ENCODE results near the gene PYGB.

PYGB gene

GRCh38 chr20:25280574-25281535, 33.0 kb downstream of the PYGB start:
- ATAC-seq (replicated peaks) (no peak), DNase-seq (no peak)
- Mint-ChIP-seq H3K4me1 (peaks cover 27 to 35% of the 10 kb centered on the region in 2 donors), H3K27ac (no peak overlapping the region), H3K27me3 (no peaks in the 10 kb centered on the region), H3K36me3 (peaks cover 53 to 62% of the 10 kb centered on the region in 2 donors), H3K9me3 (no peaks in the 10 kb centered on the region), H3K4me3 (no peak overlapping the region)

DNA sequence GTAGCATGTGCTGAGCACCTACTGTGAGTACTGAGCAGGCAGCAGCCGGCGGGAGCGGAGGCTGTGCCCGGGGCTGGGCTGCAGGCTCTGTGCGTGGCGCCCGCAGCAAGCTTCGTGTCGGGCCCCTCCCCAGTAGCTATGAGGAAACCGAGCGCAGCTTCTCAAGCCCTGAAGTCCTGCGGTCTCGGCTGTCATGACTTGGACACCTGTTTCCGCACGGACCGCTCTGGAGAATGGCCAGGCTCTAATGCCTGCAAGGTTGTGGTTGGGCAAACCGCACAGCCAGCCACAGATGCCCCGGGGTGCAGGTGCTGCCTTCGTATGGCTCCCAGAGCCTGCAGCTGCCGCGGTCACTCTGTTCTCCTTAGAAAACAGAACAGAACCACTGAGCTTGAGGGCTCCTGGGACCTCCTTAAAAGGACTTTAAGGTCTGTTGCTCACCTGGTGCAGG, 33.7 kb downstream of the PYGB start:
- H3K27me3 Mint-ChIP-seq = no peaks in the 10 kb centered on the region
- peak overlapping the region; percentile 84 for H3K27ac Mint-ChIP-seq
- peaks cover 53 to 64% of the 10 kb centered on the region in 2 donors for H3K36me3 Mint-ChIP-seq
- H3K4me1 Mint-ChIP-seq = peaks cover 27 to 35% of the 10 kb centered on the region in 2 donors
- peak; percentile 82 to 83 for ATAC-seq (replicated peaks)
- peak overlapping the region in 1 of 2 donors; percentile 30 for H3K4me3 Mint-ChIP-seq
- peak; percentile 73 for DNase-seq
- no peaks in the 10 kb centered on the region for H3K9me3 Mint-ChIP-seq

DNA sequence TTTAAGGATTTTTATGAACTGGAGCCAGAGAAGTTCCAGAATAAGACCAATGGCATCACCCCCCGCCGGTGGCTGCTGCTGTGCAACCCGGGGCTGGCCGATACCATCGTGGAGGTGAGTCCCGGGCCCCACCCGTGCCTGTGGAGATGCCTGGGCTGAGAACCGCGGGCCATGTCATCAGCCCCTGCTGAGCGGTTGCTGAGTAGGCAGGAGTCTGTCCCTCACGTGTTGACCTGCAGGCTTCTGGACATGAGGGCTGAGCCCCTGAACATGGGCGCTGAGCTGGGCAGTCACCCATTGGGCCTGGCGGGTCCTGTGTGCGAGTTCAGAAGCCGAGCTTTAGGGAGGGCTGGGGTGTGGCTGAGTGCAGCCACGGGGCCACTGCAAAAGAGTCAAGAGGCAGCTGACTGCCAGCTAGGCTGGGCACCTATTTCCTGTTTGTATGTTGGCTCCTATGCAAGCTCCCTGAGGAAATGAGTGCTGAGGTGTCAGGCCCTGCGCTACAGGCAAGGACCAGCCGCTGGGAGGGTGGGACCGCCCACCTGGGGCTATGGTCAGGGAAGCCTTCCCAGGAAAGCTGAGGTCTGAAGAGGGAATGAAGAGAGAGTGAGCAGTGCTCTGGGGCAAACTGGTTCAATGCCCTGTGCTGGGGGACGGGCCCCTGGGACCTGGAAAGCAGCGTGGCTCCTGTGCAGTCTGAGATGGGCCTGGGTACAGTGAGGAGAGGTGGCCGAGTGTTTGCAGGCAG, 34.3 kb downstream of the PYGB start:
- Mint-ChIP-seq H3K27me3 (no peaks in the 10 kb centered on the region), H3K4me1 (peaks cover 27 to 35% of the 10 kb centered on the region in 2 donors), H3K9me3 (no peaks in the 10 kb centered on the region), H3K36me3 (peaks cover 52 to 65% of the 10 kb centered on the region in 2 donors), H3K4me3 (peak overlapping the region; percentile 30 to 31), H3K27ac (peak overlapping the region; percentile 77)
- DNase-seq (no peak), ATAC-seq (replicated peaks) (peak; percentile 2 to 5)

GRCh38 chr20:25282796-25283195, 34.9 kb downstream of the PYGB start:
- H3K27ac Mint-ChIP-seq = peak overlapping the region; percentile 77
- peaks cover 27 to 35% of the 10 kb centered on the region in 2 donors for H3K4me1 Mint-ChIP-seq
- H3K27me3 Mint-ChIP-seq = no peaks in the 10 kb centered on the region
- H3K9me3 Mint-ChIP-seq = no peaks in the 10 kb centered on the region
- ATAC-seq (replicated peaks) (no peak), DNase-seq (no peak)
- peaks cover 52 to 65% of the 10 kb centered on the region in 2 donors for H3K36me3 Mint-ChIP-seq
- H3K4me3 Mint-ChIP-seq = peak overlapping the region in 1 of 2 donors; percentile 31

- ATAC-seq (replicated peaks) = no peak
- DNase-seq = no peak
- no peak overlapping the region for H3K27ac Mint-ChIP-seq
- H3K4me1 Mint-ChIP-seq = peaks cover 28 to 37% of the 10 kb centered on the region in 2 donors
- H3K9me3 Mint-ChIP-seq = no peaks in the 10 kb centered on the region
- no peaks in the 10 kb centered on the region for H3K27me3 Mint-ChIP-seq
- peaks cover 55 to 68% of the 10 kb centered on the region in 2 donors for H3K36me3 Mint-ChIP-seq
- H3K4me3 Mint-ChIP-seq = no peak overlapping the region
These were observed 35.5 kb downstream of the PYGB start for GRCh38 chr20:25283221-25283951.

GRCh38 chr20:25284131-25284601, 36.3 kb downstream of the PYGB start:
- ATAC-seq (replicated peaks) = no peak
- H3K27ac Mint-ChIP-seq = no peak overlapping the region
- peaks cover 59 to 68% of the 10 kb centered on the region in 2 donors for H3K36me3 Mint-ChIP-seq
- H3K4me1 Mint-ChIP-seq = peaks cover 31 to 45% of the 10 kb centered on the region in 2 donors
- H3K27me3 Mint-ChIP-seq = no peaks in the 10 kb centered on the region
- no peak for DNase-seq
- H3K9me3 Mint-ChIP-seq = no peaks in the 10 kb centered on the region
- no peak overlapping the region for H3K4me3 Mint-ChIP-seq

- no peak for DNase-seq
- no peaks in the 10 kb centered on the region for H3K27me3 Mint-ChIP-seq
- no peak overlapping the region for H3K4me3 Mint-ChIP-seq
- H3K4me1 Mint-ChIP-seq = peaks cover 27 to 39% of the 10 kb centered on the region in 2 donors
- H3K36me3 Mint-ChIP-seq = peaks cover 65 to 71% of the 10 kb centered on the region in 2 donors
- H3K9me3 Mint-ChIP-seq = no peaks in the 10 kb centered on the region
- H3K27ac Mint-ChIP-seq = no peak overlapping the region
- no peak for ATAC-seq (replicated peaks)
These were observed 37.3 kb downstream of the PYGB start for GRCh38 chr20:25285091-25285647.

GRCh38 chr20:25285856-25286798, 38.2 kb downstream of the PYGB start:
- Mint-ChIP-seq H3K4me1 (peaks cover 20 to 30% of the 10 kb centered on the region in 2 donors), H3K36me3 (peaks cover 69 to 73% of the 10 kb centered on the region in 2 donors)
- ATAC-seq (replicated peaks) = no peak

GRCh38 chr20:25286917-25287316, 39.0 kb downstream of the PYGB start:
- no peak for ATAC-seq (replicated peaks)
- no peaks in the 10 kb centered on the region for H3K9me3 Mint-ChIP-seq
- no peak overlapping the region for H3K4me3 Mint-ChIP-seq
- DNase-seq = no peak
- peaks cover 17 to 22% of the 10 kb centered on the region in 2 donors for H3K4me1 Mint-ChIP-seq
- peaks cover 76 to 81% of the 10 kb centered on the region in 2 donors for H3K36me3 Mint-ChIP-seq
- H3K27ac Mint-ChIP-seq = no peak overlapping the region
- H3K27me3 Mint-ChIP-seq = no peaks in the 10 kb centered on the region

More at GRCh38 chr20:25285856-25286798, 38.2 kb downstream of the PYGB start:
- Mint-ChIP-seq H3K27me3 (no peaks in the 10 kb centered on the region), H3K4me3 (no peak overlapping the region), H3K27ac (peak overlapping the region; percentile 14), H3K9me3 (no peaks in the 10 kb centered on the region)
- no peak for DNase-seq

- Mint-ChIP-seq H3K27ac (no peak overlapping the region), H3K9me3 (no peaks in the 10 kb centered on the region), H3K27me3 (no peaks in the 10 kb centered on the region), H3K4me1 (peaks cover 9 to 13% of the 10 kb centered on the region in 2 donors), H3K4me3 (no peak overlapping the region), H3K36me3 (peaks cover 75 to 82% of the 10 kb centered on the region in 2 donors)
- no peak for ATAC-seq (replicated peaks)
- no peak for DNase-seq
These were observed 39.9 kb downstream of the PYGB start for GRCh38 chr20:25287631-25288290.

- DNase-seq (peak; percentile 45), ATAC-seq (replicated peaks) (peak; percentile 98 to 99)
- Mint-ChIP-seq H3K4me3 (no peak overlapping the region), H3K9me3 (no peaks in the 10 kb centered on the region), H3K36me3 (peaks cover 78 to 85% of the 10 kb centered on the region in 2 donors), H3K4me1 (peaks cover 8 to 11% of the 10 kb centered on the region in 2 donors), H3K27me3 (no peaks in the 10 kb centered on the region), H3K27ac (no peak overlapping the region)
These were observed 40.7 kb downstream of the PYGB start for GRCh38 chr20:25288291-25289181.
